ENCODE measurements around the gene GLE1. TPM values are rescaled to one million over a fixed set of nuclear protein-coding genes. Genes with fewer than 3 reads are reported as not detected.

GLE1 gene
- total and polyA plus RNA-seq, 7 donors = 17.6 to 29.4 (median 20.8) TPM

- H3K27ac ChIP-seq = no peak overlapping the region
- H3K27me3 ChIP-seq = no peaks in the 10 kb centered on the region
- WGBS, 2 donors = 93 to 97% methylated on average over 17 of the region's 17 CpGs
- DNase-seq = no peak
- H3K4me1 ChIP-seq = no peaks in the 10 kb centered on the region
- TF ChIP-seq POLR2AphosphoS5 (IDR thresholded peaks at IDR 0.05) = no peak
- TF ChIP-seq, protein P1, sequence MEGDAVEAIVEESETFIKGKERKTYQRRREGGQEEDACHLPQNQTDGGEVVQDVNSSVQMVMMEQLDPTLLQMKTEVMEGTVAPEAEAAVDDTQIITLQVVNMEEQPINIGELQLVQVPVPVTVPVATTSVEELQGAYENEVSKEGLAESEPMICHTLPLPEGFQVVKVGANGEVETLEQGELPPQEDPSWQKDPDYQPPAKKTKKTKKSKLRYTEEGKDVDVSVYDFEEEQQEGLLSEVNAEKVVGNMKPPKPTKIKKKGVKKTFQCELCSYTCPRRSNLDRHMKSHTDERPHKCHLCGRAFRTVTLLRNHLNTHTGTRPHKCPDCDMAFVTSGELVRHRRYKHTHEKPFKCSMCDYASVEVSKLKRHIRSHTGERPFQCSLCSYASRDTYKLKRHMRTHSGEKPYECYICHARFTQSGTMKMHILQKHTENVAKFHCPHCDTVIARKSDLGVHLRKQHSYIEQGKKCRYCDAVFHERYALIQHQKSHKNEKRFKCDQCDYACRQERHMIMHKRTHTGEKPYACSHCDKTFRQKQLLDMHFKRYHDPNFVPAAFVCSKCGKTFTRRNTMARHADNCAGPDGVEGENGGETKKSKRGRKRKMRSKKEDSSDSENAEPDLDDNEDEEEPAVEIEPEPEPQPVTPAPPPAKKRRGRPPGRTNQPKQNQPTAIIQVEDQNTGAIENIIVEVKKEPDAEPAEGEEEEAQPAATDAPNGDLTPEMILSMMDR (IDR thresholded peaks at IDR 0.05) = no peak
- TF ChIP-seq POLR2A (IDR thresholded peaks at IDR 0.05) = no peak
- TF ChIP-seq EP300 (IDR thresholded peaks at IDR 0.05) = no peak
- no peaks in the 10 kb centered on the region for H3K9me3 ChIP-seq
- H3K4me3 ChIP-seq = no peak overlapping the region
- H3K36me3 ChIP-seq = peaks cover 6 to 92% (median 28%) of the 10 kb centered on the region in 4 donors
- intact Hi-C loops (cut with DNase I) = no loop called here
These were observed 19.7 kb upstream of the GLE1 start for GRCh38 chr9:128484686-128485413.

GRCh38 chr9:128485414-128485855 lies 19.1 kb upstream of the GLE1 start:
- intact Hi-C loops (cut with DNase I) = no loop called here
- H3K4me1 ChIP-seq = no peaks in the 10 kb centered on the region
- peaks cover 6 to 92% (median 28%) of the 10 kb centered on the region in 4 donors for H3K36me3 ChIP-seq
- TF ChIP-seq POLR2A (IDR thresholded peaks at IDR 0.05) = no peak
- TF ChIP-seq EP300 (IDR thresholded peaks at IDR 0.05) = no peak
- no peak for TF ChIP-seq POLR2AphosphoS5 (IDR thresholded peaks at IDR 0.05)
- TF ChIP-seq, protein P1 (IDR thresholded peaks at IDR 0.05) = no peak
- 81 to 84% methylated on average over 7 of the region's 7 CpGs for WGBS, 2 donors
- H3K27me3 ChIP-seq = no peaks in the 10 kb centered on the region
- no peak for DNase-seq
- no peak overlapping the region for H3K4me3 ChIP-seq
- no peaks in the 10 kb centered on the region for H3K9me3 ChIP-seq
- H3K27ac ChIP-seq = no peak overlapping the region

- no peaks in the 10 kb centered on the region for H3K9me3 ChIP-seq
- H3K4me3 ChIP-seq = no peak overlapping the region
- no peaks in the 10 kb centered on the region for H3K27me3 ChIP-seq
- TF ChIP-seq, protein P1 (IDR thresholded peaks at IDR 0.05) = no peak
- TF ChIP-seq POLR2AphosphoS5 (IDR thresholded peaks at IDR 0.05) (no peak), POLR2A (IDR thresholded peaks at IDR 0.05) (no peak), EP300 (IDR thresholded peaks at IDR 0.05) (no peak)
- peaks cover 6 to 91% (median 28%) of the 10 kb centered on the region in 4 donors for H3K36me3 ChIP-seq
- no peaks in the 10 kb centered on the region for H3K4me1 ChIP-seq
- DNase-seq = no peak
- no peak overlapping the region for H3K27ac ChIP-seq
- intact Hi-C loops (cut with DNase I) = no loop called here
These were observed 18.3 kb upstream of the GLE1 start for GRCh38 chr9:128486201-128486600.

GRCh38 chr9:128493424-128493823 lies 11.1 kb upstream of the GLE1 start:
- H3K27ac ChIP-seq = no peak overlapping the region
- no peaks in the 10 kb centered on the region for H3K4me1 ChIP-seq
- intact Hi-C loops (cut with DNase I) = no loop called here
- H3K27me3 ChIP-seq = no peaks in the 10 kb centered on the region
- H3K9me3 ChIP-seq = no peaks in the 10 kb centered on the region
- TF ChIP-seq, protein P1 (IDR thresholded peaks at IDR 0.05) = no peak
- no peak overlapping the region for H3K4me3 ChIP-seq
- peaks cover 5 to 77% (median 13%) of the 10 kb centered on the region in 4 donors for H3K36me3 ChIP-seq
- peak; percentile 11 for DNase-seq
- WGBS, 2 donors = 94% methylated on average over 2 of the region's 2 CpGs

Measured in sigmoid colon (tissue), 7 donors.